DND-41 (cell line): ENCODE measurements around the gene NUDT22.

ENCODE experiments used
- EZH2 ChIP-seq: IDR thresholded peaks from 3 replicates; pipeline ENCODE4 v1.6.1; 2012; ENCODE audit warnings: borderline replicate concordance, low read depth, mild to moderate bottlenecking, moderate library complexity, low read length, inconsistent platforms; ENCODE audit not compliant: severe bottlenecking
- TF ChIP-seq, protein P1 (sequence below): IDR thresholded peaks from 2 replicates; pipeline ENCODE4 v1.5.1; 2012; ENCODE audit warnings: borderline replicate concordance, low read length, moderate library complexity, mild to moderate bottlenecking; ENCODE audit not compliant: poor library complexity, severe bottlenecking; ENCODE audit errors: extremely low read depth

DNA sequence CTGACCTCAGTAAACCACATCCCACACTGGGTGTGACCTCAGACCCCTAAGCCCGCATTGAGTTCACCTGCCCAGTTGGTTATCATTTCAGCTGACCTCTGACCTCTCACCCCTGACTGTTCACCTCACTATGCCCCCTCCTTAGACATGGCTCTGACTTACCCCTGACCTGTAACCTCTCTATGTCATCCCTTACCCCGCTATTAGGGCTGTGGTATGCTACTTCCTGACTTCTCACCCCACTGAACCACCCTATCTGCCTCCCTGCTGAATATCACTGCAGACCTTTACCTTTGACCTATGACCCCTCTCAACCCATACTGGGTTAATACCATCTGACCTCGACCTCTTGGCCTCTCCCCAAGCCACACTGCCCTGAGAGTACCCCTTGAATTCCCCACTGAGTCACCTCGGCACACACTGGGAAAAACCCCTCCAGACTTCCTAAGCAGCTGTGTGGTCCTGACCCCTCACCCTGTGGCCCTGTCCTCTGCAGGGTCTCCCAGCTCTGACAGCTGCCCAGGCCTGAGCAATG, 33.5 kb downstream of the NUDT22 start:
- TF ChIP-seq, protein P1, sequence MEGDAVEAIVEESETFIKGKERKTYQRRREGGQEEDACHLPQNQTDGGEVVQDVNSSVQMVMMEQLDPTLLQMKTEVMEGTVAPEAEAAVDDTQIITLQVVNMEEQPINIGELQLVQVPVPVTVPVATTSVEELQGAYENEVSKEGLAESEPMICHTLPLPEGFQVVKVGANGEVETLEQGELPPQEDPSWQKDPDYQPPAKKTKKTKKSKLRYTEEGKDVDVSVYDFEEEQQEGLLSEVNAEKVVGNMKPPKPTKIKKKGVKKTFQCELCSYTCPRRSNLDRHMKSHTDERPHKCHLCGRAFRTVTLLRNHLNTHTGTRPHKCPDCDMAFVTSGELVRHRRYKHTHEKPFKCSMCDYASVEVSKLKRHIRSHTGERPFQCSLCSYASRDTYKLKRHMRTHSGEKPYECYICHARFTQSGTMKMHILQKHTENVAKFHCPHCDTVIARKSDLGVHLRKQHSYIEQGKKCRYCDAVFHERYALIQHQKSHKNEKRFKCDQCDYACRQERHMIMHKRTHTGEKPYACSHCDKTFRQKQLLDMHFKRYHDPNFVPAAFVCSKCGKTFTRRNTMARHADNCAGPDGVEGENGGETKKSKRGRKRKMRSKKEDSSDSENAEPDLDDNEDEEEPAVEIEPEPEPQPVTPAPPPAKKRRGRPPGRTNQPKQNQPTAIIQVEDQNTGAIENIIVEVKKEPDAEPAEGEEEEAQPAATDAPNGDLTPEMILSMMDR: no peak
- no peak for TF ChIP-seq EZH2
